Effector memory CD4-positive, alpha-beta T cell (primary cell): ENCODE results near the gene ITPKB.

Experiments
- DNase-seq, 3 donors: peaks; one replicate each; pipeline ENCODE4 v3.0.0-alpha.2; 2020
- H3K27ac ChIP-seq: 2 replicates; pipeline ENCODE4 v1.7.0; 2013; ENCODE audit warnings: mild to moderate bottlenecking, low read length, moderate library complexity; ENCODE audit not compliant: insufficient read depth, poor library complexity, severe bottlenecking
- H3K27me3 ChIP-seq: replicated peaks from 2 replicates; pipeline ENCODE4 v1.7.0; 2013; ENCODE audit warnings: mild to moderate bottlenecking, low read length; ENCODE audit not compliant: insufficient read depth, control insufficient read depth, poor library complexity, severe bottlenecking
- H3K36me3 ChIP-seq: 2 replicates; pipeline ENCODE4 v1.7.0; 2013; ENCODE audit warnings: mild to moderate bottlenecking, low read length, moderate library complexity; ENCODE audit not compliant: control insufficient read depth, insufficient read depth
- H3K4me1 ChIP-seq: 2 replicates; pipeline ENCODE4 v1.7.0; 2013; ENCODE audit warnings: low read length, mild to moderate bottlenecking; ENCODE audit not compliant: control insufficient read depth, insufficient read depth, poor library complexity, severe bottlenecking
- H3K4me3 ChIP-seq: 2 replicates; pipeline ENCODE4 v1.7.0; 2013; ENCODE audit warnings: low read length, low read depth, mild to moderate bottlenecking; ENCODE audit not compliant: insufficient read depth, poor library complexity, severe bottlenecking
- H3K9me3 ChIP-seq: 2 replicates; pipeline ENCODE4 v1.7.0; 2013; ENCODE audit warnings: mild to moderate bottlenecking, low read length, moderate library complexity; ENCODE audit not compliant: control insufficient read depth

ITPKB gene

GRCh38 chr1:226606311-226607267 is 132.5 kb downstream of the ITPKB start:
- no peaks in the 10 kb centered on the region for H3K9me3 ChIP-seq
- no peaks in the 10 kb centered on the region for H3K36me3 ChIP-seq
- no peak for DNase-seq
- H3K4me1 ChIP-seq: no peaks in the 10 kb centered on the region
- no peaks in the 10 kb centered on the region for H3K27me3 ChIP-seq
- no peak overlapping the region for H3K4me3 ChIP-seq
- H3K27ac ChIP-seq: no peak overlapping the region

GRCh38 chr1:226605318-226605950 is 133.6 kb downstream of the ITPKB start:
- no peak overlapping the region for H3K27ac ChIP-seq
- H3K9me3 ChIP-seq: no peaks in the 10 kb centered on the region
- no peaks in the 10 kb centered on the region for H3K4me1 ChIP-seq
- DNase-seq: no peak
- no peaks in the 10 kb centered on the region for H3K36me3 ChIP-seq
- H3K4me3 ChIP-seq: no peak overlapping the region
- H3K27me3 ChIP-seq: no peaks in the 10 kb centered on the region

GRCh38 chr1:226604560-226605317 is 134.3 kb downstream of the ITPKB start:
- Histone ChIP-seq H3K27ac (no peak overlapping the region), H3K4me3 (no peak overlapping the region), H3K9me3 (no peaks in the 10 kb centered on the region), H3K4me1 (no peaks in the 10 kb centered on the region), H3K27me3 (no peaks in the 10 kb centered on the region), H3K36me3 (no peaks in the 10 kb centered on the region)
- no peak for DNase-seq

- DNase-seq: no peak
- Histone ChIP-seq H3K36me3 (no peaks in the 10 kb centered on the region), H3K27me3 (no peaks in the 10 kb centered on the region), H3K4me1 (no peaks in the 10 kb centered on the region), H3K4me3 (no peak overlapping the region), H3K27ac (no peak overlapping the region), H3K9me3 (no peaks in the 10 kb centered on the region)
Measured at GRCh38 chr1:226603858-226604559, 135.1 kb downstream of the ITPKB start.

- no peak overlapping the region for H3K27ac ChIP-seq
- no peak for DNase-seq
- H3K4me3 ChIP-seq: no peak overlapping the region
- no peaks in the 10 kb centered on the region for H3K4me1 ChIP-seq
- H3K9me3 ChIP-seq: no peaks in the 10 kb centered on the region
- H3K27me3 ChIP-seq: no peaks in the 10 kb centered on the region
- no peaks in the 10 kb centered on the region for H3K36me3 ChIP-seq
Measured at GRCh38 chr1:226603022-226603857, 135.8 kb downstream of the ITPKB start.

- H3K4me3 ChIP-seq: no peak overlapping the region
- no peak for DNase-seq
- no peaks in the 10 kb centered on the region for H3K4me1 ChIP-seq
- no peaks in the 10 kb centered on the region for H3K9me3 ChIP-seq
- no peaks in the 10 kb centered on the region for H3K36me3 ChIP-seq
- no peak overlapping the region for H3K27ac ChIP-seq
- no peaks in the 10 kb centered on the region for H3K27me3 ChIP-seq
Measured at GRCh38 chr1:226602186-226603021, 136.7 kb downstream of the ITPKB start.

- DNase-seq: no peak
- H3K27ac ChIP-seq: no peak overlapping the region
- no peaks in the 10 kb centered on the region for H3K9me3 ChIP-seq
- H3K4me1 ChIP-seq: no peaks in the 10 kb centered on the region
- no peak overlapping the region for H3K4me3 ChIP-seq
- no peaks in the 10 kb centered on the region for H3K27me3 ChIP-seq
- no peaks in the 10 kb centered on the region for H3K36me3 ChIP-seq
Measured at GRCh38 chr1:226601456-226601855, 137.6 kb downstream of the ITPKB start.

- H3K36me3 ChIP-seq: no peaks in the 10 kb centered on the region
- H3K4me3 ChIP-seq: no peak overlapping the region
- no peaks in the 10 kb centered on the region for H3K9me3 ChIP-seq
- no peaks in the 10 kb centered on the region for H3K27me3 ChIP-seq
- no peak for DNase-seq
- no peak overlapping the region for H3K27ac ChIP-seq
- H3K4me1 ChIP-seq: no peaks in the 10 kb centered on the region
Measured at GRCh38 chr1:226600254-226600653, 138.8 kb downstream of the ITPKB start.
